Adrenal gland (tissue), 12 donors: ENCODE results near the gene HLX. TPM values are rescaled to one million over a fixed set of nuclear protein-coding genes. Genes with fewer than 3 reads are reported as not detected.

Experiments used
- DNase-seq, 7 donors: peaks; one replicate each; pipeline ENCODE4 v3.0.0-alpha.2; 2019 to 2020
- H3K27ac ChIP-seq, 5 donors: fragments of 200-600 bp; sonication (generic) in 4 of 5; 1 replicate in 3 of 5; 2 replicates in 2 of 5; pipeline versions ENCODE4 v1.5.1 to v1.8.0; 2016 to 2020; ENCODE audit warnings: mild to moderate bottlenecking in 1 of 5
- H3K27me3 ChIP-seq: fragments of 200-600 bp; 2 replicates; pipeline ENCODE4 v1.8.0; 2021
- H3K36me3 ChIP-seq, 2 donors: fragments of 200-600 bp; replicated peaks in 1 of 2; 1 replicate in 1 of 2; 2 replicates in 1 of 2; pipeline versions ENCODE4 v1.5.1 to v1.8.0; 2018 to 2022
- H3K4me1 ChIP-seq, 2 donors: fragments of 200-600 bp; replicated peaks in 1 of 2; 1 replicate in 1 of 2; 2 replicates in 1 of 2; pipeline versions ENCODE4 v1.5.1 to v1.8.0; 2018 to 2021
- H3K4me3 ChIP-seq, 4 donors: fragments of 200-600 bp; sonication (generic) in 3 of 4; one replicate each; pipeline ENCODE4 v1.5.1; 2016 to 2018
- H3K9me3 ChIP-seq, 3 donors: fragments of 200-600 bp; sonication (generic) in 1 of 3; replicated peaks in 1 of 3; 1 replicate in 2 of 3; 2 replicates in 1 of 3; pipeline versions ENCODE4 v1.5.1 to v1.8.0; 2016 to 2021
- POLR2A ChIP-seq, 2 donors: fragments of 450-650 bp; IDR thresholded peaks; one replicate each; pipeline ENCODE4 v1.6.1; 2017; ENCODE audit warnings: antibody characterized with exemption in 2 of 2, mild to moderate bottlenecking in 2 of 2, moderate library complexity in 1 of 2
- WGBS, 4 donors: extraction: QIAGEN DNeasy Blood & Tissue Kit in 2 of 4; methylation state at CpG; one replicate each; pipeline versions ENCODE4 v1.1.5 to v1.1.7; 2013 to 2017; 5-methylcytosine and 5-hydroxymethylcytosine counted together
- intact Hi-C, 2 donors: fragments of 100-400 bp; cut with DNase I; formaldehyde crosslinking; loops; one replicate each; pipeline versions ENCODE4 v1.14.1 to v1.15.0; 2022 to 2023
- polyA plus RNA-seq, 3 donors: library from polyadenylated mRNA; stranded (reverse); fragments of 200-250 nt in 2 of 3; fragments of 350-450 nt in 1 of 3; fragmentation: Illumina TruSeq in 1 of 3; extraction: RNeasy Lipid Tissue Mini Kit (QIAGEN cat#74804) in 1 of 3; gene quantifications; one replicate each; pipeline ENCODE4 v1.2.3, GENCODE V29; 2013 to 2014
- total RNA-seq, 9 donors: library from RNA; depleted of rRNA in 4 of 9; stranded (reverse); fragments of >200 nt in 4 of 9; fragments of 120-200 nt in 1 of 9; fragmentation: NEBNext Ultra II Directional in 1 of 9; extraction: Animal tissue kit (Norgen Biotek cat#: 25700) in 1 of 9; gene quantifications; one replicate each; pipeline versions ENCODE4 v1.1.0 to v1.2.4, GENCODE V29; 2013 to 2023
- TF ChIP-seq, protein P1 (sequence below), 6 experiments: fragments of 450-650 bp in 4 of 6; fragments of 200-600 bp in 2 of 6; sonication (generic) in 1 of 6; IDR thresholded peaks; 1 replicate in 5 of 6; 2 replicates in 1 of 6; pipeline versions ENCODE4 v1.5.1 to v1.8.0; 2016 to 2021; ENCODE audit warnings: antibody characterized with exemption in 6 of 6, mild to moderate bottlenecking in 2 of 6, moderate library complexity in 1 of 6
- donor health status: healthy with polysubstance abuse.
- donor health status: Bipolar disorder and iron deficiency.
- donor health status: DM: yes; HTN: yes; CAD: no.
- donor health status: DM: no; HTN: no; CAD: no.
- donor health status: DM: no; HTN: no; CAD: no.
- donor health status: DM: yes; HTN: yes; CAD: no.

HLX gene
- total and polyA plus RNA-seq, 12 donors: 0.81 to 13.8 (median 7.0) TPM

DNA sequence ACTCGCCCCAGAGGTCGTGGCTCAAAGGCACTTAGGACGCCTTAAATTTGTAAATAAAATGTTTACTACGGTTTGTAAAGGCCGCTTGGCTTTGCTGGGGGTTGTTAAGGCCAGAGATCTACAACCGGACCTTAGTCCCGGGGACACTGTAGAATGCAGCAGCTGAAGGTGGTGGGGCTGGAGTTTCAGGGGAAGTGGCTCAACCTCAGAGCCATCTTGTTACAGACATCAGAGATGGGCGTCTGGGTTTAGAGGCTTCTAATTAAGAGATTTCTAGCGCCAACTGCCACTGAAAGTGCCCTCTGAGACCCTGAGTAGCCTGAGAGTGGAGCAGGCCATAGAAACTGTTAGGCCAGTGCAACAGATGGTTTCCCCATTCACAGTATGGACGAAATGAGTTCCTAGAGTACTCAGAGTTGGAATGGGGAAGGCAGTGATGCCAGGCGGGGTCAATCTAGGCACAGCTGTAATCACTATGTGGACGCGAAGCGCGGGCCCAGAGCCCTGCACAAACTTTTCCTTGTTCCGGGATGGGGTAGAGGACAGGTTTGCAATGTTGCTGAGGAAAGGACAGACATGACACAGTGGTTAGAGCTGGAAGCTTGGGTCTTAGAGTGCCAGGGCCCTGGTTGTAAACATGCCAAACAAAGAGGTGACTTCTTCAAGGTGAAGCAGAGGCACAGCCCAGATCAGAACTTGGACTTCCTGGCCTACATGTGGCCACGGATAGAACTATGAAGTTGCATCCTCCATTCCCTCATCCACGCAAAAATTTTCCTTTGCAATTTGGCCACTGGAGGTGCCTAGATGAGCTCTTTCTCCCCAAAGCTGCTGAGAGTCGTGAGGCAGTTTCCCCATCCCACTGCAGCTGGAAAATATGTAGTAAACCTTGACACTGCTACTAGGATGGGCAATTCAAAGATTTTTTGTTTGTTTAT, 6.0 kb downstream of the HLX start:
- intact Hi-C loops: loop anchor here in 1 of 2 donors (10.0 kb wide), 1 partner anchor 320 kb away; no protein-coding TSS in a partner anchor
- 80 to 87% (median 83%) methylated on average over 17 to 19 of the region's 19 CpGs for WGBS, 4 donors
- H3K27ac ChIP-seq: no peak overlapping the region
- H3K9me3 ChIP-seq: no peaks in the 10 kb centered on the region
- H3K27me3 ChIP-seq: peaks cover 28% of the 10 kb centered on the region
- no peak for DNase-seq
- H3K4me1 ChIP-seq: peaks cover 0 to 4% of the 10 kb centered on the region in 2 donors
- peaks cover 0 to 17% of the 10 kb centered on the region in 2 donors for H3K36me3 ChIP-seq
- TF ChIP-seq POLR2A (IDR thresholded peaks at IDR 0.05): no peak
- TF ChIP-seq, protein P1, sequence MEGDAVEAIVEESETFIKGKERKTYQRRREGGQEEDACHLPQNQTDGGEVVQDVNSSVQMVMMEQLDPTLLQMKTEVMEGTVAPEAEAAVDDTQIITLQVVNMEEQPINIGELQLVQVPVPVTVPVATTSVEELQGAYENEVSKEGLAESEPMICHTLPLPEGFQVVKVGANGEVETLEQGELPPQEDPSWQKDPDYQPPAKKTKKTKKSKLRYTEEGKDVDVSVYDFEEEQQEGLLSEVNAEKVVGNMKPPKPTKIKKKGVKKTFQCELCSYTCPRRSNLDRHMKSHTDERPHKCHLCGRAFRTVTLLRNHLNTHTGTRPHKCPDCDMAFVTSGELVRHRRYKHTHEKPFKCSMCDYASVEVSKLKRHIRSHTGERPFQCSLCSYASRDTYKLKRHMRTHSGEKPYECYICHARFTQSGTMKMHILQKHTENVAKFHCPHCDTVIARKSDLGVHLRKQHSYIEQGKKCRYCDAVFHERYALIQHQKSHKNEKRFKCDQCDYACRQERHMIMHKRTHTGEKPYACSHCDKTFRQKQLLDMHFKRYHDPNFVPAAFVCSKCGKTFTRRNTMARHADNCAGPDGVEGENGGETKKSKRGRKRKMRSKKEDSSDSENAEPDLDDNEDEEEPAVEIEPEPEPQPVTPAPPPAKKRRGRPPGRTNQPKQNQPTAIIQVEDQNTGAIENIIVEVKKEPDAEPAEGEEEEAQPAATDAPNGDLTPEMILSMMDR (IDR thresholded peaks at IDR 0.05): no peak
- no peak overlapping the region for H3K4me3 ChIP-seq

DNA sequence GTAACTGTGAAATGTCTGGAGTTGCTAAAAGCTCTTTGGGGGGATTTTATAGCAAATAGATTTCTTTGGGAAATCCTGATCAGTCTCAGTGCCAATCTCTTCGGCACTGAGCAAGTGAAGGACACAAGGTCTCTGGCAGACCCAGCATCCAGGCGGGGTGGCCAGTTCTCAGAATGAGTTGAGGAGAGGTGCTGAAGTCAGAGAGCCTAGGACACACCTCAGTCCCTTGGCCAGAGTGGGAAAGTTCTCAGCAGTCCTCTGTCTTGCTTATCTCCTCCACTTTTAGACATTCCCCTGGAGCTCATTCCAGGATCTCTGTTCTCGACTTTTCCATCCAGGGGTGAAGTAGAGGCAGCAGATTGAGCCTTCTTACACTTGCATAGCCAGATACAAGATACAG, 6.7 kb downstream of the HLX start:
- H3K36me3 ChIP-seq: peaks cover 0 to 17% of the 10 kb centered on the region in 2 donors
- WGBS, 4 donors: 69 to 84% (median 80%) methylated on average over 3 of the region's 3 CpGs
- intact Hi-C loops: loop anchor here in 1 of 2 donors (10.0 kb wide), 1 partner anchor 319 kb away; no protein-coding TSS in a partner anchor
- H3K27ac ChIP-seq: no peak overlapping the region
- H3K4me1 ChIP-seq: peaks cover 0 to 4% of the 10 kb centered on the region in 2 donors
- no peaks in the 10 kb centered on the region for H3K9me3 ChIP-seq
- peaks cover 34% of the 10 kb centered on the region for H3K27me3 ChIP-seq
- no peak for DNase-seq
- H3K4me3 ChIP-seq: no peak overlapping the region
- no peak for TF ChIP-seq POLR2A (IDR thresholded peaks at IDR 0.05)
- TF ChIP-seq, protein P1 (IDR thresholded peaks at IDR 0.05): no peak

- H3K27ac ChIP-seq: no peak overlapping the region
- intact Hi-C loops: loop anchor here in 1 of 2 donors (10.0 kb wide), 1 partner anchor 318 kb away; no protein-coding TSS in a partner anchor
- no peaks in the 10 kb centered on the region for H3K9me3 ChIP-seq
- H3K4me3 ChIP-seq: no peak overlapping the region
- DNase-seq: no peak
- H3K27me3 ChIP-seq: peaks cover 40% of the 10 kb centered on the region
- peaks cover 0 to 17% of the 10 kb centered on the region in 2 donors for H3K36me3 ChIP-seq
- H3K4me1 ChIP-seq: peaks cover 0 to 4% of the 10 kb centered on the region in 2 donors
- no peak for TF ChIP-seq POLR2A (IDR thresholded peaks at IDR 0.05)
- TF ChIP-seq, protein P1 (IDR thresholded peaks at IDR 0.05): no peak
- WGBS, 4 donors: 71 to 76% (median 73%) methylated on average over 21 to 26 of the region's 26 CpGs
Observed at GRCh38 chr1:220886470-220887201, 7.4 kb downstream of the HLX start.

GRCh38 chr1:220887202-220887519, 7.9 kb downstream of the HLX start:
- Histone ChIP-seq H3K9me3 (no peaks in the 10 kb centered on the region), H3K27ac (no peak overlapping the region), H3K36me3 (peaks cover 0 to 17% of the 10 kb centered on the region in 2 donors), H3K4me3 (no peak overlapping the region), H3K27me3 (peaks cover 46% of the 10 kb centered on the region), H3K4me1 (peaks cover 0 to 4% of the 10 kb centered on the region in 2 donors)
- intact Hi-C loops: loop anchor here in 1 of 2 donors (10.0 kb wide), 1 partner anchor 318 kb away; no protein-coding TSS in a partner anchor
- TF ChIP-seq POLR2A (IDR thresholded peaks at IDR 0.05): no peak
- TF ChIP-seq, protein P1 (IDR thresholded peaks at IDR 0.05): no peak
- WGBS, 4 donors: 30 to 55% (median 40%) methylated on average over 5 to 11 of the region's 11 CpGs
- no peak for DNase-seq
